Right renal pelvis (tissue), 4 donors: Measurements from ENCODE around the gene OSBPL9. TPM values are rescaled to one million over a fixed set of nuclear protein-coding genes. Genes with fewer than 3 reads are reported as not detected.
"Not testable (repeated sequence)": the region's sequence is repeated elsewhere in the genome, so short reads cannot be mapped to it uniquely, and the experiment has no call there.

Experiments
- DNase-seq, 4 donors: peaks; one replicate each; pipeline ENCODE4 v3.0.0-alpha.2; 2013; ENCODE audit warnings: low read depth in 4 of 4, low spot score in 3 of 4, missing footprints in 1 of 4
- polyA plus RNA-seq, 4 donors: library from polyadenylated mRNA; unstranded; fragments of 120-200 nt; gene quantifications; one replicate each; pipeline ENCODE4 v1.2.1, GENCODE V29; 2013; ENCODE audit not compliant: insufficient read length in 4 of 4

The OSBPL9 gene
- polyA plus RNA-seq, 4 donors: 116 to 150 (median 146) TPM

- DNase-seq: no peak
Measured at GRCh38 chr1:51605961-51606723, 10.8 kb upstream of the OSBPL9 start.

GRCh38 chr1:51607681-51608095 is 9.2 kb upstream of the OSBPL9 start:
- no peak for DNase-seq

- not testable (repeated sequence) for DNase-seq
Measured at GRCh38 chr1:51610104-51610503, 6.8 kb upstream of the OSBPL9 start.

- no peak for DNase-seq
Measured at GRCh38 chr1:51610637-51611036, 6.3 kb upstream of the OSBPL9 start.

- DNase-seq: no peak
Measured at GRCh38 chr1:51612447-51612961, 4.4 kb upstream of the OSBPL9 start.

GRCh38 chr1:51615780-51616291 is 1.1 kb upstream of the OSBPL9 start:
- DNase-seq: no peak

GRCh38 chr1:51616490-51616889 is 402 bp upstream of the OSBPL9 start:
- DNase-seq: no peak

- DNase-seq: no peak
Measured at GRCh38 chr1:51618715-51619114, 1.8 kb downstream of the OSBPL9 start.

GRCh38 chr1:51620470-51620869 is 3.6 kb downstream of the OSBPL9 start:
- no peak for DNase-seq

- DNase-seq: no peak
Measured at GRCh38 chr1:51621161-51621560, 4.3 kb downstream of the OSBPL9 start.

GRCh38 chr1:51621841-51622454 is 5.1 kb downstream of the OSBPL9 start:
- no peak for DNase-seq

GRCh38 chr1:51622455-51622913 is 5.6 kb downstream of the OSBPL9 start:
- DNase-seq: no peak

GRCh38 chr1:51623025-51623424 is 6.1 kb downstream of the OSBPL9 start:
- DNase-seq: no peak

- no peak for DNase-seq
Measured at GRCh38 chr1:51623450-51623849, 6.6 kb downstream of the OSBPL9 start.

GRCh38 chr1:51624855-51625254 is 8.0 kb downstream of the OSBPL9 start:
- no peak for DNase-seq

- DNase-seq: no peak
Measured at GRCh38 chr1:51627672-51628071, 10.8 kb downstream of the OSBPL9 start.

- DNase-seq: no peak
Measured at GRCh38 chr1:51628715-51629590, 12.1 kb downstream of the OSBPL9 start.

GRCh38 chr1:51629918-51630317 is 13.0 kb downstream of the OSBPL9 start:
- DNase-seq: no peak

- DNase-seq: no peak
Measured at GRCh38 chr1:51630393-51630792, 13.5 kb downstream of the OSBPL9 start.

- DNase-seq: no peak
Measured at GRCh38 chr1:51630922-51631321, 14.0 kb downstream of the OSBPL9 start.

- DNase-seq: no peak
Measured at GRCh38 chr1:51631747-51632146, 14.9 kb downstream of the OSBPL9 start.
